Stimulated activated CD8-positive, alpha-beta memory T cell treated with anti-CD3 and anti-CD28 coated beads, Interleukin-4, amount 100 ng/mL, for 4 hours (primary cell): Measurements from ENCODE around the gene KCNH1.
"Not testable (repeated sequence)": the region's sequence is repeated elsewhere in the genome, so short reads cannot be mapped to it uniquely, and the experiment has no call there.

Source experiments
- DNase-seq, 2 donors: peaks; one replicate each; pipeline ENCODE4 v3.0.0-alpha.2; 2020; ENCODE audit warnings: low read depth in 2 of 2, low spot score in 1 of 2

Gene KCNH1

DNA sequence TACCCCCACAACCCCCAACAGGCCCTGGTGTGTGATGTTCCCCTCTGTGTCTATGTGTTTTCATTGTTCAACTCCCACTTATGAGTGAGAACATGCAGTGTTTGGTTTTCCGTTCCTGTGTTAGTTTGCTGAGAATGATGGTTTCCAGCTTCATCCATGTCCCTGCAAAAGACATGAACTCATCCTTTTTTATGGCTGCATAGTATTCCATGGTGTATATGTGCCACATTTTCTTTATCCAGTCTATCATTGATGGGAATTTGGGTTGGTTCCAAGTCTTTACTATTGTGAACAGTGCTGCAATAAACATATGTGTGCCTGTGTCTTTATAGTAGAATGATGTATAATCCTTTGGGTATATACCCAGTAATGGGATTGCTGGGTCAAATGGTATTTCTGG lies 122.8 kb downstream of the KCNH1 start:
- DNase-seq: not testable (repeated sequence)

DNA sequence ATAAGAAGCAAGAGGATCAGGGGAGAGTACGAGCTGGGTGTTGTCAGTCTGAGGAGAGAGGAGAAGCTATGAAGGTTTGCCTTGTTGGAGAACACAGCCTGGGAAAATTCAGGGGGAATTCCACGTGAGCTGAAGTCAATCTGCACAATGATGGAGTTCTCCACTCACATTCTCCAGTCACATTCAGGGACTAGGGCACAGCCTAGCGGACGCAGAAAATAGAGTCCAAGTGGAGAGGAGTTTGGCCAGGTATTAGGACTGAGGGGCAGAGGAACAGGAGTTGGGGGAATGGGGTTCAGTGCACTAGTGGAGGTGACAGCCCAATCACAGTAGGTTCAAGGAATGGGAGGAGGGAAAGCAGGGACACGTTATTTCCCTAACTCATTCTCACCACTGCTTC lies 124.0 kb downstream of the KCNH1 start:
- no peak for DNase-seq

DNA sequence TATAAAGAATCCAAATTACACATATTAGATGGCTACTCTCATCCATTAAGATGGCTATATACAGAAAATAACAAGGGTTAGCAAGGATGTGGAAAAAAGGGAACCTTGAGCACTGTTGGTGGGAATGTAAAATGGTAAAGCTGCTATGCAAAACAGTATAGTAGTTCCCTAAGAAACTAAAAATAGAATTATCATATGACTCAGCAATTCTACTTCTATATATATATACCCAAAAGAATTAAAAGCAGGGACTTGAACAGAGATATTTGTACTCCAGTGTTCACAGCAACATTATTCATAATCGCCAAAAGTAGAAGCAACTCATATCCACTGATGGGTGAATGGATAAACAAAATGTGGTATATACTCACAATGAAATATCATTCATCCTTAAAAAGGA lies 126.1 kb downstream of the KCNH1 start:
- no peak for DNase-seq

DNA sequence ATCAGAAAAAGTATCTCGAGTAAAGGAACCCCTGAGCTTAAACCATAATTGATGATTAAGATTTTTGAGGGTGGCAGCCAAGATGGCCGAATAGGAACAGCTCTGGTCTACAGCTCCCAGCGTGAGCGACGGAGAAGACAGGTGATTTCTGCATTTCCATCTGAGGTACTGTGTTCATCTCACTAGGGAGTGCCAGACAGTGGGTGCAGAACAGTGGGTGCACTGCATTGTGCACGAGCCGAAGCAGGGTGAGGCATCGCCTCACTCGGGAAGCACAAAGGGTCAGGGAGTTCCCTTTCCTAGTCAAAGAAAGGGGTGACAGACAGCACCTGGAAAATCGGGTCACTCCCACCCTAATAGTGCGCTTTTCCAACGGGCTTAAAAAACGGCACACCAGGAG lies 138.0 kb downstream of the KCNH1 start:
- DNase-seq: not testable (repeated sequence)

DNA sequence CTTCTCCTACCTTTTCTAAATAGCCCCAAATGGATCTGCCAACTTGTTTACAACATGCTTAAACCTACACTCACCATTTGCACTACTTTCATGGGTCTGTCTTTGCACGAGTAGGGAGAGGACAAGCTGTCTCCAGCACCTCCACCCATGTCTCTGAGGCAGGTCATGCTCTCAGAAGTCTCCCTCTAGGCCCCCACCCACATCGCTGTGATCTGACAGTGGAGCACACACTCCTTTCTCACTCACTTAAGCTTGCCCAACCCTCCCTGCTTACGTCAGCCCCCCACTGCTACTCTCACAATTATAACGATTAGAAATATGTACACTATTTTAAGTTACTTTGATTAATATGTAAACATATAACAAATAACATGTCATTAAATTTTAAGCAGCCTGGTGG lies 141.1 kb downstream of the KCNH1 start:
- DNase-seq: no peak

DNA sequence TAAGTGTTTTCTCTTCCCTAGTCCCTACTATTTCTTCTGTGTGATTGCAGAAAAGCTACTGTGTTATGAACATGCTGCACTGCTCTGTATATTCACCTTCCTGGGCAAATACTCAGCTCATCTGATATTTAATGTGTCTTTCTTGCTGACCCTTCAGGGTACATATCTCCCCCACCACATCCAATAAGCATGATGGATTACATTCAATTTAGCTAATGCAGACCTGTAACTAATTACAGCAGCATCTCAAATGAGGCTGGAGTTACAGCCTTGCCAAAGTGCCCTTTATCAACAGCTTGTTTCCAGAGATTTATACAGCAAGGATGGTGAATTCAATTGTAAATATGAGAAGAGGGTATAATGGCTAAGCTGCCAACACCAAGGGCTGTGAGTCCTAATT lies 144.0 kb downstream of the KCNH1 start:
- DNase-seq: no peak

DNA sequence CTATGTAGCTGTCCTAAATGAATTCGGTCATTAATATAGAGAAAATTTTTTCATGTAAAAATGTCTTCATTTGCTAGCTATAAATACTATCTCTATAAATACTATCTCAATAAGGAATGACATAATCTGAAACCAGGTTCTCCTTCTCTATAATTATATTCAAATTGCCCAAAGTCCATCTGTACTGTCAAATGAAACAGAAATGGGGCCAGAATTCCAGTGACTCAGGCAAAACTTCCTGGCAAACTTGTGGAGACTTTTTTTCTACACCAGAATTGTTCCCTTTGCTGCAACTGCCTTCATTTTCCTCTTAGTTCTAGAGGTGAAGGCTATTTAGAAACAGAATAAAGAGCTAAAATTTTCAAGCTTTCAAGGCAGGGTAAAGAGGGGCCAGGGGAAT lies 152.5 kb downstream of the KCNH1 start:
- no peak for DNase-seq

DNA sequence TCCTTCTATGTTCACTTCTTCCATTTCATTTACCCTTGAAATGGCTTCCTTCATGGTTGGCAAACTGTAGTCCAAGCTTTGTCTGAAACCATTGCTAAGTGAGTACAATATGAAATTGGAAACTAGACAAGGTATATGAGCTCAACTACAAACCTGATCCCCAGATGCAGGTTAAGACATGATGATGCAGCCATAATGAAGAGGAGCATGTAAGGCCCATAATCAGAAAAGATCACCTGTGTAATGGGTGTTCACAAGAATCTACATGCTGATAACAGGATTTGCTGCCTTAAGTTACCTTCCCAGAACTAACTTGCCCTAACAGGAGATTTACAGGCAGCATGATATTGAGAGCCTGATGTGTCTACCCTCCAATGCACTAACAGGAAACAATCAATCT lies 153.9 kb downstream of the KCNH1 start:
- no peak for DNase-seq

DNA sequence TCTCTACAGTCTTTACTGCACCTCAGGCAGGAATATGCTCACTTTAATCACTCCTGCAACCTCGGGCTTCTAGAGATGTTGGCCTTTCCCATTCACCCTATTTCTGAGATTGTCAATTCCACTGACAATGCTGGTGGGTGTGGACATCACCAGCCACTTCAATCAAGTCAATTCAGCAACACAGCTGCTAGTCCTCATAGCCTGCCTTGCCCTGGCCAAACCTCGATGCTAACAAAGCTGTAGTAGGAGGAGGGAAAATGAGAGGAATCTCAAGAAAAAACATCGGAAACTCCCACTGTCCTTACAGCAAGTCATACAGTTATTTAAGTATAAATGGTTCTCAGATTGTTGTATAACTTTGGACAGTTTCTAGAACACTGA lies 155.0 kb downstream of the KCNH1 start:
- no peak for DNase-seq

DNA sequence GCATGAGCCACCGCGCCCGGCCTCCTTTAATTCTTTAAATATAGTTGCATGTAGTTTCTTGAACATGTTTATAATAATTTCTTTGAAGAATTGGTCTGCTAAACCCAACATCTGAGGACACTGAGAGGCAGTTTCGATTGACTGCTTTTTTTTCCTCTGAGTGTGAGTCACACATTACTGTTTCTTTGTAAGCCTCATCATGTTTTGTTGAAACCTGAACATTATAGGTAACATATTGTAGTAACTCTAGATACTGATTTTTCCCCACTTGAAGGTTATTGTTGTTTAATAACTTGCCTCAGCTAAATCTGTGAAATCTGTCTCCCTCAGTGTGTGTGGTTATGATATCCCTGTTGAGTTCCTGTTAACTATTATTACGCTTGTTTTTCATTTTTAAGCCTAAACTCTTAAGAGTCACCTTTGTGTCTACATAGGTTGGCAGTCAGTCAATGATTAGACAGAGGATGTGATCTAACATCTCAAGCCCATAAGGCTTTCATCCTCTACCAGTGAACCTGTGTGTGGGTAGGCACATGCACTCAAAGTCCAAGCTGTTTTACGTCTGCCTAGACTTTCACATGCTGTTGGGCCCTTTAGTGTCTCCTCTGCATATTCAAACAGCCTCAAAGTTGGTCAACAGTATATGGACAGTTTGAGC lies 155.5 kb downstream of the KCNH1 start:
- DNase-seq: no peak

DNA sequence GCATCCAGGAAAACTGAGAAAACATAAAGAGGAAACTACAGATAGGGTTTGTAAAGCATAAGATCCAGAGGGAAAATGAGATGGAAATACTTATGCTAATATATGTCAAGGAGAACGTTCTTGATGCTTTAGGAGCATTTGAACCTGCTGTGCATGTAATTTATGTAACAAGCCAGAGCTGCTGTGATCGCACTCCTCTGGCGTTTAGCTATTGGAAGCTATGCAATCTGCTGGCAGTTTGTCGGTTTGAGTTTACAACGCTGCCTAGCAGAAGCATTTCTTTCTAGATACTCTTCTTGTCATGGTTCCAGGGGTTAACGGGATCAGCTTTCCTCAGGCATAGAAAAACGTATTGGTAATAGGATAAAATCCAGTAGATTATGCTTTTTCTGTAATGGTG lies 182.7 kb downstream of the KCNH1 start:
- no peak for DNase-seq

DNA sequence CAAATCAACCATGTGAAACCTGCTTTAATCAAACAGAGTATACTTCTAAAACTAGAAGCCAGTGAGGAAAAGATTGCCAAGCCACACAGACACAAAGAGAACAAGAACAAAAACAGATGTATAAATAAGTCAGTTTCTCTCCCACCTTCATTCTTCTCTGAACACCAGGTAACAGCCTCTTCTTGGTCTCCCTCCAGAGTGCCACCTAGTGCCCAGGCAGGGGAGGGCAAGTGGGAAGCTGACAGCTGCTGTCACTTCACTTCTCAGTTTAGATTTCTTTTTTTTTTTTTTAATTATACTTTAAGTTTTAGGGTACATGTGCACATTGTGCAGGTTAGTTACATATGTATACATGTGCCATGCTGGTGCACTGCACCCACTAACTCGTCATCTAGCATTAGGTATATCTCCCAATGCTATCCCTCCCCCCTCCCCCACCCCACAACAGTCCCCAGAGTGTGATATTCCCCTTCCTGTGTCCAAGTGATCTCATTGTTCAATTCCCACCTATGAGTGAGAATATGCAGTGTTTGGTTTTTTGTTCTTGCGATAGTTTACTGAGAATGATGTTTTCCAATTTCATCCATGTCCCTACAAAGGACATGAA lies 183.9 kb downstream of the KCNH1 start:
- DNase-seq: peak in 1 of 2 donors; percentile 22

DNA sequence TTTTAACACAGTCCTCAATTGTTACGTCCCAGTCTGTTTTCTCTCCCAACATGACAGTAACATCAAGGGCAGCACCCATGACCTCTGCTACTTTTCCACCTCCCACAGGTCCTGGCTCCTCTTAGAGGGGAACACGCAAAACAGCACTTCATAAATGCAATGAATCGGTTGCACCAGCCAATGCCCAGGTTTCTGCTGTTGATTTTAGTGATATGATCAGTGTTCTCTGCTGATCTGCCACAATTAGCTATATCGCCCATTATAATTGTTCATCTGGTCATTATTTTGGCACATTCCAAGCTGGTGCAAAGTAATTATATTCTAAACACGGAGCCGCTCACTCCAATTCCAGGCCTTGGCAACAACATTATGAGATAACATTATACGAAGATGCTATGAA lies 184.5 kb downstream of the KCNH1 start:
- no peak for DNase-seq

DNA sequence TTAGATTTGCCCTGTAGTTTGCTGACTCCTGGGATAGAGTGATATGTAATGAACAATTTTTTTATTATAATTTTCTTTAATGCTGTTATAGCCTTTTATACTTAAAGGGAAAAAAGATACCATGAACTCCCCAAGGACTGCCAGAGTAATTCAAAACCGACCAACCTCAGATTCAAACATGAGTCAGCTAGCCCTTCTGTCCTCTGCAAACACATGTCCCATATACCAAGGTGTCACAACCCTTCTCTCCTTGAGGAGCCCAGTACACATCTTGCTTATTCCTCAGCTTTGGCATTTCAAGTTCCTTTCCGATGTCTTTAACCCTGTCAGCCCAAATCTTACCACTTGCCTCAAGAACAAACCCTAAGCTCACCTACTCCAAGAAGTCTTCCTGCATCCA lies 184.9 kb downstream of the KCNH1 start:
- DNase-seq: no peak

DNA sequence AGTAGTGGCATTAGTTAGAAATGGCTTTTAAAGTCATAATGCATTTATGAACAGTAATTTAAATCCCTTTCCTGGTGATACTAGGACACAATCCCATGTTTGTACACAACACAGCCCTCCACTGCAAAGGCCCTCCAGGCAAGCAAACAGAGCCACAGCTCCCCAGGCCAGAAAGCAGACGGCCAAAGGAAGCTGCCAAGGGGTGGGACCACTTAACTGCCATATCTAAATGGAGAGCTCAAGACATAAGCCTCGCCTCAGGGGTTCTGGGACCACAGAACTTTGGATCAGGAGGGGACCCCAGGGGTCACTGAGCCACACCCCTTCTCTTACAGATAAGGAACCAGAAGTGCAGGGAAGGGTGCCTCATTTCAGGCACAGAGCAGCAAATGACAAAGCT lies 189.7 kb downstream of the KCNH1 start:
- no peak for DNase-seq

DNA sequence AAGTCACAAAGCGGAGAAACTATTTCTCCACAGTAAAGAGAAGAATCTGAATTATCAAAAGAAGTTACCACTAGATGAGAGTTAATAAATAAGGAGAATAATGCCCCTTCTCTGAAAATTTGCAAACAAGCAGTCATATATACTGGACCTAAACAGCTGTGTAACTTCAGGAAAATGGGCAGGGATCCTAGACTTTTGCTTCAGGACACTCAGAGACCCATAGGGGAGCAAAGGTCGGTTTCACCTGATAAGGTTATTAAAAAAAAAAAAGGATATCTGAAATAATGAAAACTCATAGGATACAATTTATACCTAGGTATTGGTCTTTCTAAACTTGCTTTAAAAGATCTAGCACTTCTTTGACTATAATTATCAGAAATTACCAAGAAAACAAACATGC lies 191.4 kb downstream of the KCNH1 start:
- DNase-seq: no peak

DNA sequence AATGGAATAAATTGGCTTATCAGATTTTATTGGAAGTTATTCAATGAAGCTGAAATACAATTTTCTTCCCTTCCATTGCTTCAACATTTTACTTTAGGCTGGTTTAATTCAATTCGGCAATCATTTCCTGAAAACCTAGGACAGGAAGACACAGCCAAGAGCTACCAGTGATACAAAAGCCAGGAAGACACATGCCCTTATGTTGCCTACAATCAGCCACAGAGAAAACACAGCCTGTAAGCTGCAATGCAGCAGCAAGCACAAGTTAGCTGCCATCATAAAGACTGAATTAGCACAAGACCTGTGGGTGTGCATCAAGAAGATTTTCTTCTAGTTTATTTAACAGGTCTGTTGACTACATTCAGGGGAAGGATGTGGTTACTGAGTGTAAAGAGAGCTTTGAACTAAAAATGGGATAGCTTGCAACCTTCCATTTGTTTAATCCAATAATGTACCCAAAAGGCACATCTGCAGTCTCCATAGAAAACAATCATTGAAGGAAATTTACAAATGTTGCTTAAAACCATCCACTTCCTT lies 193.8 kb downstream of the KCNH1 start:
- no peak for DNase-seq

DNA sequence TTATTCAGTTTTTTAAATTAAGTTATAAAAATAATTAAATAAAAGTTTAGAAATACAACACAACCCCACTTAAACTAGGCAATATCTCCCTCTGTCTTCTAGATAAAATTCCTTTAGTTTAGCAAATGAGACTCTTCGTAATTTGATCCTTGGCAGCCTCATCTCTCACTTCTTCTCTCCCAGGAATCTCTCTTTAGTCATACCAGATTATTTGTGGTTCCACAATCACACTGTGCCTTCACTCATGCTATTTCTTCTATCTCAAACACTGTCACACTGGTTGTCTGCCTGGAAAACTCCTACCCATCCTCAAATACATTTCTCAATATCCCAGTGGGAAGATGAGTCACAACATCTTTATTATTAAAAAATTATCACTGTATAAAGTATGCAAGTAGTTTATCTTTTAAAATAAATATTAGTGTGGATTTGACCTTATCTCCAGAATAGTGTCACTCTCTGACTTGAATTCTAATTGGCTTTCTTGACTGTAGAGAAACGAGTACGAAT lies 195.5 kb downstream of the KCNH1 start:
- DNase-seq: no peak

DNA sequence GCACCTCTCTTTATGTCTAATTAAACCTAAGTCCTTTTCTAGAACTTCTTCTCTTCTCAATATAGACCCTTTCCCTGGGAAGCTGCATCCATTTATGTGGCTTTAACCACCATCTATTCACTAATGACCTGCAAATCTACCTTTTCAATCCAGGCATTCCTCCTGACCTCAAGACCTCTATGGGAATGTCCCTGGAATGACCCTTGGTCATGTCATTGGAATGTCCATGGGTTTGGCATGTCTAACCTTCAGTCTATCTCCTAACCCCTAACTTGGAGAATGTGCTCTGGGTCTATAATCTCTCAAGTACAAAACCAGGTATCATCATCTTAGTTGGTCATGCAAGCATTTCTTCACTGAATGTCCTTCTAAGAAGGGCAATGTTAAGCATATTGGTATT lies 196.1 kb downstream of the KCNH1 start:
- DNase-seq: no peak

DNA sequence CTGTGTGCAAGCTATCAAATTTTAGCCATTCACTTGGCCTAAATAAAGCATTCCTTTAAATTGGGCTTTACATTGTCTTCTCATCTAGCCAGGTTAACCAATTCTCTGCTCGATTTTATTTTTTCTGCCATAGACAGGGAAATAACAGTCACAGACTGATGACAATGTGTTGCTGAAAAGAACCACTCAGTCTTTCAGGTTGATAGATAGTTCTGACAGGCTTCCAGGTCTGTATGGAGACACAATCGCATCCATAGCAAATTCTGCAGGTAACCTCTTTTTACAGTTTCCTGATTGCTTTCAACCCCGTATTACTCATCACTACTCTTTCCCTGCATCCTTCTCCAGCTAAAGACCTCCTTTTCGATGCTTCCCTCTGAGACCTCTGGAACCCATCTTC lies 198.0 kb downstream of the KCNH1 start:
- DNase-seq: no peak

DNA sequence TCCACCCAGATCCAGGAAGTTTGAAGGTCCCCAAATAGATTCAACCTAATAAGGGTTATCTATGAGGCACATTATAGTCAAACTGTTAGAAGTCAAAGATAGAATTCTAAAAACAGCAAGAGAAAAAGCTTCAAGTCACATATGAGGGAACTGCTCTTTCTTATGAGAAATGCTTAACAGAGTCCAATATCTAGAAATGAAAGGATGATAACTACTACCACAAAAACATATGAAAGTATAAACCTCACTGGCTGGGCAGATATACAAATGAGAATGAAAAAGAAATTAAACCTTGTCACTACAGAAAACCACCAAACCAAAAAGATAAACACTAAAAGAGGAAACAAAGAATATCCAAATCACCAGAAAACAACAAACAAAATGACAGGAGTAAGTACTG lies 201.8 kb downstream of the KCNH1 start:
- DNase-seq: no peak

DNA sequence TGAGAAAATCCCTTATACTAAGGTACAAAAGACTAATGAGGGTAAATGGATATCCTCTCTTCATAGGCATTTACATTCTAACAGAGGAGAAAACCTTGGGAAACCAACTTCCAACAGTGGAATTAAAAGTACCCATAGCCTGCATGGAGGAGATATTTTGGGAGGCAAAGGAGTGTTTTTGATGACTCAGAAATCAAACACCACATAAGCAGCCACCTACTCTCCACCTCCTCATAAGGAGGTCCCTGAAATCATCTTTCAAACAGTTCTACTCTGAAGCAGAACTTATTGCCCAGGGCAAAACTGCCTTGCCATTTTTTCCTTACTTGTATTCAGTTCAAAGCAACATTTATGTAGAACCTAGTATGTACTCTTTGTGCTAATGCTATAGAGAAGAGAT lies 211.3 kb downstream of the KCNH1 start:
- no peak for DNase-seq
